SU-DHL-6 (cell line): Measurements from ENCODE around the gene SLC41A1.

Experiments used
- H2AFZ ChIP-seq: fragments of 200-600 bp; sonication (generic); 2 replicates; pipeline ENCODE4 v1.6.1; 2014; ENCODE audit warnings: low read depth, mild to moderate bottlenecking, moderate library complexity, mixed read lengths, antibody characterized with exemption, low read length; ENCODE audit not compliant: severe bottlenecking
- H3F3A ChIP-seq: fragments of 200-600 bp; shearing (Covaris generic); 2 replicates; pipeline ENCODE4 v1.6.0; 2016; ENCODE audit warnings: antibody characterized with exemption, mild to moderate bottlenecking; ENCODE audit not compliant: insufficient read depth
- H3K27ac ChIP-seq: fragments of 200-600 bp; sonication (generic); 2 replicates; pipeline ENCODE4 v1.5.1; 2016; ENCODE audit warnings: low read depth, mild to moderate bottlenecking, low read length, moderate library complexity, mixed read lengths
- H3K27me3 ChIP-seq: fragments of 200-600 bp; sonication (generic), shearing (Covaris generic); 2 replicates; pipeline ENCODE4 v1.6.0; 2014; ENCODE audit warnings: mild to moderate bottlenecking, low read length
- H3K36me3 ChIP-seq: fragments of 200-600 bp; sonication (generic); 2 replicates; pipeline ENCODE4 v1.6.1; 2014; ENCODE audit warnings: mild to moderate bottlenecking, low read length, mixed read lengths
- H3K4me2 ChIP-seq: fragments of 300-600, 200-600 bp; shearing (Covaris generic), sonication (generic); 2 replicates; pipeline ENCODE4 v1.6.0; 2014; ENCODE audit warnings: low read length, low read depth, mild to moderate bottlenecking; ENCODE audit not compliant: poor library complexity, severe bottlenecking
- H3K4me3 ChIP-seq: fragments of 200-600 bp; sonication (generic); 2 replicates; pipeline ENCODE4 v1.5.1; 2014; ENCODE audit warnings: antibody characterized with exemption, low read length, mild to moderate bottlenecking, mixed read lengths; ENCODE audit not compliant: insufficient read depth, poor library complexity, severe bottlenecking
- H3K79me2 ChIP-seq: fragments of 200-600 bp; sonication (generic); 2 replicates; pipeline ENCODE4 v1.6.1; 2014; ENCODE audit warnings: mild to moderate bottlenecking, low read length, moderate library complexity; ENCODE audit not compliant: insufficient read depth
- H3K9ac ChIP-seq: fragments of 200-600 bp; sonication (generic); 2 replicates; pipeline ENCODE4 v1.7.0; 2014; ENCODE audit warnings: mild to moderate bottlenecking, low read length
- H3K9me2 ChIP-seq: fragments of 200-600 bp; sonication (generic); replicated peaks from 2 replicates; pipeline ENCODE4 v1.6.1; 2014; ENCODE audit warnings: low read length; ENCODE audit not compliant: insufficient read depth
- H3K9me3 ChIP-seq: fragments of 200-600 bp; sonication (generic); 2 replicates; pipeline ENCODE4 v1.6.1; 2014; ENCODE audit warnings: low read length, mixed read lengths; ENCODE audit not compliant: insufficient read depth
- H4K20me1 ChIP-seq: fragments of 200-600 bp; sonication (generic); 2 replicates; pipeline ENCODE4 v1.6.1; 2014; ENCODE audit warnings: low read depth, mild to moderate bottlenecking, antibody characterized with exemption, low read length, moderate library complexity, mixed read lengths
- CTCF ChIP-seq: fragments of 200-600 bp; sonication (generic); IDR thresholded peaks from one replicate; pipeline ENCODE4 v1.5.1; 2017; ENCODE audit warnings: antibody characterized with exemption, mild to moderate bottlenecking, low read length, moderate library complexity; ENCODE audit not compliant: insufficient read depth, poor library complexity, severe bottlenecking
- EZH2phosphoT487 ChIP-seq: fragments of 200-600 bp; sonication (generic), shearing (Covaris generic); conservative IDR thresholded peaks from 2 replicates; pipeline ENCODE4 v1.6.1; 2018; ENCODE audit warnings: mild to moderate bottlenecking, antibody characterized with exemption, low read length, moderate library complexity, mixed read lengths

SLC41A1 gene

DNA sequence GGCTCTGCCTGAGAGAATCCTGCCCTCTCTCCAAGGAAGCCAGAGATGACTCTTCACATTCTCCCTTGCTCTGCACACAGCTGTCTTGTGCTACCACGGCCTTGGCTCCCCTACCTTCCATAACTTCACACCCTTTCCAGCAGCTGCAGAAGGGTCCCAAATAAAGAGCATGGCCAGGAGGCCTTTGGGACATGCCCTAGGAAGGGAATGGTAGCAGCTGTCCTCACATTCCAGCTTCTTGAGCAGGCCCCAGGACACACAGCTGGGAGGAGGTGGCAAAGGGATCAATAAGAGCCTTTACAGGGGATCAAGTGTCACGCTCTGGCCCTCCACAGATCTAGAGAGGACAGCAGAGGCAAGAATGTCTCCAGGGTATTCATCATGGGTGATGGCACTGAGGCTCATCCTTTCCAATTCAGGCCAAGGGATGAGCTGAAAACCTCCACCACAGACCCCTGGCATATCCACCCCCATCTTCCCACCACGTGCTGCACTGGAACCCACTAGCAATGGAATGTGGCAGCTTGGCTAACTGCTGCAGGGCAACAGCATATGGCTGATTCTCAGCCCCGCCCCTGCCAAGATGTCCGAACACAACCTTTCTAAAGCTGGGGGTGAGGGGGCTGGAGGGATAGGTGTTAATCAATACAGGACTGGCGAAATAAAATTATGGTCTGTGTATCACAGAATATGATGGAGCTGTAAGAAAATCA lies 19.9 kb downstream of the SLC41A1 start:
- H3K79me2 ChIP-seq: no peaks in the 10 kb centered on the region
- H3K4me3 ChIP-seq: no peak overlapping the region
- H2AFZ ChIP-seq: no peak overlapping the region
- no peaks in the 10 kb centered on the region for H4K20me1 ChIP-seq
- H3F3A ChIP-seq: peaks cover 3% of the 10 kb centered on the region; the same call in 1 of the 2 replicates
- H3K27ac ChIP-seq: peak overlapping the region; percentile 77
- TF ChIP-seq EZH2phosphoT487 (no peak), CTCF (no peak)
- 0 out of 2 replicates have a peak overlapping the region, but pooled peaks have one; percentile 0 for H3K9ac ChIP-seq
- H3K9me3 ChIP-seq: no peaks in the 10 kb centered on the region
- peaks cover 3% of the 10 kb centered on the region; the same call in 1 of the 2 replicates for H3K36me3 ChIP-seq
- no peaks in the 10 kb centered on the region for H3K27me3 ChIP-seq
- H3K4me2 ChIP-seq: peak overlapping the region; percentile 54
- no peaks in the 10 kb centered on the region for H3K9me2 ChIP-seq

DNA sequence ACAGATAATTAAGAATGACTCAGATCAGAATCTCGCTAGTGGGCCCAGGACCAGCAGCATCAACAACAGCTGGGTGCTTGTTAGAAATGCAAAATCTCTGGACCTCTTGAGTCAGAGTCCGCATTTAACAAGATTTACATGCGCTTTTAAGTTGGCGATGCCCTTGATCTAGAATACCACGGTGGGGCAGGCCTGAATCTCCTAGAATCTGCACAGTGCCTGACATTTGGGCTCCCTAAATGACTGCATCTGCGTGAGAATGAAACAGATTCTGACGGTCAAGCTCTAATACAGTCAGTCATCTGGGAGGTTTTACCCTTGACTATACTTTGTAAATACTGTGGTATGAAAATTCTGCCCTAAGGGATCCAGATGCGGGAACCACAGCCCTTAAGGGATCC lies 20.5 kb downstream of the SLC41A1 start:
- Histone ChIP-seq H3K27ac (peak overlapping the region; percentile 77), H3K79me2 (no peaks in the 10 kb centered on the region), H3K4me3 (no peak overlapping the region), H3F3A (peaks cover 3% of the 10 kb centered on the region; the same call in 1 of the 2 replicates), H4K20me1 (no peaks in the 10 kb centered on the region), H3K9me3 (no peaks in the 10 kb centered on the region), H3K4me2 (no peak overlapping the region), H3K9me2 (no peaks in the 10 kb centered on the region), H2AFZ (no peak overlapping the region), H3K9ac (no peak overlapping the region), H3K36me3 (peaks cover 3% of the 10 kb centered on the region; the same call in 1 of the 2 replicates), H3K27me3 (no peaks in the 10 kb centered on the region)
- TF ChIP-seq CTCF (no peak), EZH2phosphoT487 (no peak)

DNA sequence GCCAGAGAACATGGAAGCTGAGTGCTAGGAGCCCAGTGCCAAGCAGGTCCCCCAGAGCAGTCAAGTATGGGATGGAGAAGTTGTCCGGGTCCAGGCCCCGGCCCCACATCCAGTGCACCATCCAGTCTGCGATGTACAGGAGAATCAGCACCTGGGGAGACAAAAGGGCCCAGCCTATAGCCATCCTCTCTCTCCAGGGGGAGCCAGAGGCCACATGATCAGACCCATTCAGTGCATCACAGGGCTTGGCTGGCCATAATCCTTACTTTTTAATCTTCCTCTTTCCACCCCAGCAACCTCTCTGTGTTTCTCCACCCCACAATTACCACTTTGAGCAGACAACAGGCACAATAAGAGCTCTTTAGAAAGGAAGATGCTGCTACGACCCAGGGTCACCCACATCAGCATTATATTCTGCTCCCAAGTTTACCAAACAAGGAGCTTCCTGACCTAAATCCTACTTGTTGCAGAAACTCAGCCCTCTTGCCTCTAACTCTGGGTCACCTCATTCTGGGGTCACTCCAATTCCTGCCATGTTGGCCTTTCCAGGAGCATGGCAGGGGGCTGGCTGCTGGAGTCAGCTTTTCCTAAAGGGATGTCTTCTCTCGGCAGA lies 21.3 kb downstream of the SLC41A1 start:
- no peaks in the 10 kb centered on the region for H3K9me3 ChIP-seq
- no peak overlapping the region for H3K4me2 ChIP-seq
- H3K9me2 ChIP-seq: no peaks in the 10 kb centered on the region
- no peaks in the 10 kb centered on the region for H4K20me1 ChIP-seq
- peak; percentile 81 for TF ChIP-seq CTCF
- TF ChIP-seq EZH2phosphoT487: no peak
- no peaks in the 10 kb centered on the region for H3K27me3 ChIP-seq
- no peak overlapping the region for H3K9ac ChIP-seq
- H3K4me3 ChIP-seq: no peak overlapping the region
- H3K27ac ChIP-seq: 0 out of 2 replicates have a peak overlapping the region, but pooled peaks have one; percentile 77
- H3K36me3 ChIP-seq: peaks cover 3% of the 10 kb centered on the region; the same call in 1 of the 2 replicates
- H3F3A ChIP-seq: peaks cover 3% of the 10 kb centered on the region; the same call in 1 of the 2 replicates
- H2AFZ ChIP-seq: no peak overlapping the region
- H3K79me2 ChIP-seq: no peaks in the 10 kb centered on the region
